CD14-positive monocyte (primary cell): ENCODE measurements around the gene RIT2. TPM values are rescaled to one million over a fixed set of nuclear protein-coding genes. Genes with fewer than 3 reads are reported as not detected.

ENCODE experiments used
- DNase-seq, 3 donors: peaks; one replicate each; pipeline ENCODE4 v3.0.0-alpha.2; 2011 to 2022
- H2AFZ ChIP-seq: 2 replicates; pipeline ENCODE4 v1.6.0; 2012; ENCODE audit warnings: mild to moderate bottlenecking, low read depth, low read length, inconsistent platforms; ENCODE audit not compliant: insufficient read depth, poor library complexity, severe bottlenecking
- H3K27ac ChIP-seq, 2 donors: 1 replicate in 1 of 2; 2 replicates in 1 of 2; pipeline ENCODE4 v1.5.1; 2012 to 2013; ENCODE audit warnings: low read length in 2 of 2, control low read depth in 1 of 2, inconsistent platforms in 1 of 2, low read depth in 1 of 2, mild to moderate bottlenecking in 1 of 2
- H3K27me3 ChIP-seq, 2 donors: one replicate each; pipeline versions ENCODE4 v1.6.0 to v1.6.1; 2011 to 2013; ENCODE audit warnings: low read length in 2 of 2; ENCODE audit not compliant: control insufficient read depth in 2 of 2, insufficient read depth in 2 of 2
- H3K36me3 ChIP-seq, 2 donors: replicated peaks in 1 of 2; 1 replicate in 1 of 2; 2 replicates in 1 of 2; pipeline versions ENCODE4 v1.5.1 to v1.6.1; 2012 to 2013; ENCODE audit warnings: low read length in 2 of 2, control low read depth in 1 of 2, inconsistent platforms in 1 of 2, mild to moderate bottlenecking in 1 of 2; ENCODE audit not compliant: insufficient read depth in 2 of 2, control insufficient read depth in 1 of 2
- H3K4me1 ChIP-seq, 2 donors: 1 replicate in 1 of 2; 2 replicates in 1 of 2; pipeline versions ENCODE4 v1.5.1 to v1.6.1; 2012 to 2013; ENCODE audit warnings: low read length in 2 of 2, control low read depth in 1 of 2, inconsistent platforms in 1 of 2, mild to moderate bottlenecking in 1 of 2, moderate library complexity in 1 of 2; ENCODE audit not compliant: insufficient read depth in 2 of 2, control insufficient read depth in 1 of 2
- H3K4me2 ChIP-seq: replicated peaks from 2 replicates; pipeline ENCODE3; 2012; ENCODE audit warnings: low read length, moderate library complexity, mild to moderate bottlenecking; ENCODE audit not compliant: poor library complexity, severe bottlenecking; ENCODE audit errors: extremely low read depth
- H3K4me3 ChIP-seq, 3 experiments: fragments of 200-600 bp in 1 of 3; sonication (generic) in 1 of 3; replicated peaks in 1 of 3; 1 replicate in 2 of 3; 2 replicates in 1 of 3; pipeline ENCODE4 v1.5.1; 2011 to 2013; ENCODE audit warnings: low read length in 3 of 3, mild to moderate bottlenecking in 3 of 3, control low read depth in 2 of 3, low read depth in 2 of 3, inconsistent platforms in 1 of 3, moderate library complexity in 1 of 3
- H3K79me2 ChIP-seq: 2 replicates; pipeline ENCODE4 v1.6.0; 2012; ENCODE audit warnings: mild to moderate bottlenecking, control low read depth, inconsistent platforms, low read length, moderate library complexity; ENCODE audit not compliant: insufficient read depth
- H3K9ac ChIP-seq: 2 replicates; pipeline ENCODE4 v1.6.0; 2017; ENCODE audit warnings: low read length, mild to moderate bottlenecking; ENCODE audit not compliant: insufficient read depth, poor library complexity, severe bottlenecking
- H3K9me3 ChIP-seq, 2 donors: replicated peaks in 1 of 2; 1 replicate in 1 of 2; 2 replicates in 1 of 2; pipeline versions ENCODE4 v1.5.1 to v1.6.1; 2012 to 2013; ENCODE audit warnings: low read length in 2 of 2, control low read depth in 1 of 2; ENCODE audit not compliant: control insufficient read depth in 1 of 2, insufficient read depth in 1 of 2
- H4K20me1 ChIP-seq: 2 replicates; pipeline ENCODE4 v1.6.0; 2012; ENCODE audit warnings: mild to moderate bottlenecking, low read length, control low read depth, moderate library complexity; ENCODE audit not compliant: insufficient read depth
- H3K27ac Mint-ChIP-seq, 7 donors: one replicate each; pipeline ENCODE4 v1.8.0; 2020; ENCODE audit warnings: mild to moderate bottlenecking in 7 of 7, mixed read lengths in 7 of 7, moderate library complexity in 6 of 7, inconsistent platforms in 2 of 7
- H3K27me3 Mint-ChIP-seq, 3 donors: one replicate each; pipeline ENCODE4 v1.8.0; 2021 to 2022; ENCODE audit warnings: low read depth in 3 of 3, mild to moderate bottlenecking in 3 of 3, mixed read lengths in 3 of 3, moderate library complexity in 3 of 3, inconsistent platforms in 1 of 3
- H3K36me3 Mint-ChIP-seq, 2 donors: one replicate each; pipeline ENCODE4 v1.8.0; 2020; ENCODE audit warnings: mixed read lengths in 2 of 2, inconsistent platforms in 1 of 2, mild to moderate bottlenecking in 1 of 2
- H3K4me1 Mint-ChIP-seq: one replicate; pipeline ENCODE4 v1.8.0; 2020; ENCODE audit warnings: mild to moderate bottlenecking, mixed read lengths
- H3K4me3 Mint-ChIP-seq, 2 donors: one replicate each; pipeline ENCODE4 v1.8.0; 2020; ENCODE audit warnings: mild to moderate bottlenecking in 2 of 2, mixed read lengths in 2 of 2, moderate library complexity in 1 of 2
- H3K9me3 Mint-ChIP-seq, 7 donors: one replicate each; pipeline ENCODE4 v1.8.0; 2020 to 2022; ENCODE audit warnings: mixed read lengths in 7 of 7, mild to moderate bottlenecking in 6 of 7, moderate library complexity in 6 of 7, inconsistent platforms in 2 of 7
- WGBS: methylation state at CpG from one replicate; pipeline ENCODE4 v1.1.5; 2013; ENCODE audit warnings: missing lambda C conversion rate; ENCODE audit not compliant: insufficient coverage; 5-methylcytosine and 5-hydroxymethylcytosine counted together
- intact Hi-C, 2 donors: fragments of 100-400 bp; cut with micrococcal nuclease; formaldehyde crosslinking; loops; one replicate each; pipeline versions ENCODE4 v1.15.0 to v1.15.1; 2023
- polyA plus RNA-seq, 3 donors: library from polyadenylated mRNA; depleted of rRNA in 1 of 3; unstranded in 2 of 3; stranded (reverse) in 1 of 3; fragments of 300-500 nt in 2 of 3; fragments of >200 nt in 1 of 3; fragmentation: Illumina TruSeq in 2 of 3; gene quantifications; 1 replicate in 2 of 3; 2 replicates in 1 of 3; pipeline ENCODE4 v1.2.3, GENCODE V29; 2012 to 2021
- TF ChIP-seq, protein P1 (sequence below): fragments of 200-600 bp; IDR thresholded peaks from one replicate; pipeline ENCODE4 v1.8.0; 2022; ENCODE audit warnings: antibody characterized with exemption, mild to moderate bottlenecking

Gene RIT2
- polyA plus RNA-seq, 3 donors = not detected

- H3K79me2 ChIP-seq = no peaks in the 10 kb centered on the region
- no peak overlapping the region for H2AFZ ChIP-seq
- H3K27me3 Mint-ChIP-seq = no peaks in the 10 kb centered on the region
- DNase-seq = no peak
- no peaks in the 10 kb centered on the region for H3K36me3 Mint-ChIP-seq
- H3K27me3 ChIP-seq = no peaks in the 10 kb centered on the region
- WGBS = 75% methylated on average over 1 of the region's 5 CpGs
- no peaks in the 10 kb centered on the region for H3K4me1 Mint-ChIP-seq
- no peaks in the 10 kb centered on the region for H3K36me3 ChIP-seq
- no peak overlapping the region for H3K27ac Mint-ChIP-seq
- H3K4me1 ChIP-seq = no peaks in the 10 kb centered on the region
- intact Hi-C loops = no loop called here
- no peak overlapping the region for H3K27ac ChIP-seq
- H3K9ac ChIP-seq = no peak overlapping the region
- H3K9me3 ChIP-seq = no peaks in the 10 kb centered on the region
- H3K4me3 Mint-ChIP-seq = no peak overlapping the region
- H3K4me2 ChIP-seq = no peak overlapping the region
- TF ChIP-seq, protein P1, sequence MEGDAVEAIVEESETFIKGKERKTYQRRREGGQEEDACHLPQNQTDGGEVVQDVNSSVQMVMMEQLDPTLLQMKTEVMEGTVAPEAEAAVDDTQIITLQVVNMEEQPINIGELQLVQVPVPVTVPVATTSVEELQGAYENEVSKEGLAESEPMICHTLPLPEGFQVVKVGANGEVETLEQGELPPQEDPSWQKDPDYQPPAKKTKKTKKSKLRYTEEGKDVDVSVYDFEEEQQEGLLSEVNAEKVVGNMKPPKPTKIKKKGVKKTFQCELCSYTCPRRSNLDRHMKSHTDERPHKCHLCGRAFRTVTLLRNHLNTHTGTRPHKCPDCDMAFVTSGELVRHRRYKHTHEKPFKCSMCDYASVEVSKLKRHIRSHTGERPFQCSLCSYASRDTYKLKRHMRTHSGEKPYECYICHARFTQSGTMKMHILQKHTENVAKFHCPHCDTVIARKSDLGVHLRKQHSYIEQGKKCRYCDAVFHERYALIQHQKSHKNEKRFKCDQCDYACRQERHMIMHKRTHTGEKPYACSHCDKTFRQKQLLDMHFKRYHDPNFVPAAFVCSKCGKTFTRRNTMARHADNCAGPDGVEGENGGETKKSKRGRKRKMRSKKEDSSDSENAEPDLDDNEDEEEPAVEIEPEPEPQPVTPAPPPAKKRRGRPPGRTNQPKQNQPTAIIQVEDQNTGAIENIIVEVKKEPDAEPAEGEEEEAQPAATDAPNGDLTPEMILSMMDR = no peak
- no peaks in the 10 kb centered on the region for H4K20me1 ChIP-seq
- peaks cover 0 to 11% (median 3%) of the 10 kb centered on the region in 7 donors for H3K9me3 Mint-ChIP-seq
- no peak overlapping the region for H3K4me3 ChIP-seq
Observed at GRCh38 chr18:42814184-42814583, 301.3 kb downstream of the RIT2 start.

- Histone ChIP-seq H3K79me2 (no peaks in the 10 kb centered on the region), H3K4me1 (no peaks in the 10 kb centered on the region), H3K4me3 (no peak overlapping the region), H3K36me3 (no peaks in the 10 kb centered on the region), H2AFZ (no peak overlapping the region), H4K20me1 (no peaks in the 10 kb centered on the region), H3K4me2 (no peak overlapping the region), H3K9ac (no peak overlapping the region), H3K27ac (no peak overlapping the region), H3K9me3 (no peaks in the 10 kb centered on the region), H3K27me3 (no peaks in the 10 kb centered on the region)
- H3K9me3 Mint-ChIP-seq = peaks cover 0 to 11% (median 3%) of the 10 kb centered on the region in 7 donors
- 31% methylated on average over 3 of the region's 4 CpGs for WGBS
- no peaks in the 10 kb centered on the region for H3K36me3 Mint-ChIP-seq
- no peak for DNase-seq
- no peak overlapping the region for H3K4me3 Mint-ChIP-seq
- no peaks in the 10 kb centered on the region for H3K27me3 Mint-ChIP-seq
- H3K27ac Mint-ChIP-seq = no peak overlapping the region
- H3K4me1 Mint-ChIP-seq = no peaks in the 10 kb centered on the region
- TF ChIP-seq, protein P1 = no peak
- intact Hi-C loops = no loop called here
Observed at GRCh38 chr18:42813570-42813969, 301.9 kb downstream of the RIT2 start.
